ENCODE data around the gene LEP.

GRCh38 chr7:128266883-128267594 is 26.0 kb downstream of the LEP start:
- TF ChIP-seq CTCF (IDR thresholded peaks at IDR 0.05 in 2 of 3, conservative IDR thresholded peaks at IDR 0.05 in 1 of 3; ENCODE audit: insufficient read depth in 2 of 3, low read depth in 1 of 3, low read length in 3 of 3): peak in 2 of 3 experiments; percentile 1 to 16; a peak in 1 of 6 replicates
- no peak for TF ChIP-seq ZNF639 (CRISPR knock-in tag; conservative IDR thresholded peaks at IDR 0.05 in 1 of 2, IDR thresholded peaks at IDR 0.05 in 1 of 2)
- no peak for TF ChIP-seq ZNF785 (CRISPR knock-in tag; IDR thresholded peaks at IDR 0.05)
- 0 out of 2 replicates have a peak, but pooled peaks have one; percentile 35 for TF ChIP-seq FOSL1 (tag; conservative IDR thresholded peaks at IDR 0.05)
- TF ChIP-seq BHLHE40 (IDR thresholded peaks at IDR 0.05; ENCODE audit: low read length): no peak
- no peak for TF ChIP-seq CBX1 (IDR thresholded peaks at IDR 0.05; ENCODE audit: low read depth)
- no peak for TF ChIP-seq HDAC8 (tag; IDR thresholded peaks at IDR 0.05)
- TF ChIP-seq POLR2AphosphoS5 (IDR thresholded peaks at IDR 0.05; ENCODE audit: control insufficient read depth, insufficient read depth, low read depth, low read length): no peak
- TF ChIP-seq REST (IDR thresholded peaks at IDR 0.05; ENCODE audit: borderline replicate concordance): peak; percentile 58
- TF ChIP-seq REST (CRISPR knock-in tag; IDR thresholded peaks at IDR 0.05; ENCODE audit: low read depth): peak; percentile 21; the same call in 1 of the 2 replicates
- no peak for TF ChIP-seq RBM17 (IDR thresholded peaks at IDR 0.05; ENCODE audit: borderline replicate concordance, low read depth, low read length)
- no peak for TF ChIP-seq SMARCB1 (IDR thresholded peaks at IDR 0.05; ENCODE audit: insufficient read length, low read depth)
